MM.1S (cell line): ENCODE measurements around the gene SETBP1.

Experiments
- EZH2 ChIP-seq: fragments of 300-600 bp; sonication (generic); optimal IDR thresholded peaks from 2 replicates; pipeline ENCODE3; 2017; ENCODE audit warnings: low read depth, mild to moderate bottlenecking, antibody characterized with exemption, low read length, mixed read lengths
- EZH2phosphoT487 ChIP-seq: fragments of 300-600 bp; sonication (generic); IDR thresholded peaks from 2 replicates; pipeline ENCODE4 v1.6.1; 2018; ENCODE audit warnings: antibody characterized with exemption, low read length
- TF ChIP-seq, protein P1 (sequence below): fragments of 300-600 bp; sonication (generic); IDR thresholded peaks from 2 replicates; pipeline ENCODE4 v1.5.1; 2016; ENCODE audit warnings: antibody characterized with exemption, low read length, mixed read lengths

DNA sequence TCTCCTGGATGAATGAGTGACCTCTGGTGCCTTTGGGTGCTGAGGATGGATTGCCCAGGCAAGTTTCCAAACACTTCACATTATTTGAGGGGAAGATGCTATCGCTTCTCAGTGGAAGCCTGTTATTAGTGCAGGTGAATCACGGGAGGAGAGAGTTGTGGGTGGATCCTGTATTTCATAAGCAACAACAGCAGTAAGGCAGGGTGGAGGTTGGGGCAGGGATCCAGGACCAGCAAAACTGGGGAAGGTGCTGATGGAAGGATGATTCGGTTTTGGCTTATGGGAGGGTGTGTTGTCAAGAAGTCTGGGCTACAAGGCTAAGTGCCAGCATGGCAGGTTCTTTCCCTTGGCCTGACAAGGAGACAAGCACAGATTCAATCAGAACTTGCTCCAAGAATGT lies 37.7 kb upstream of the SETBP1 start:
- TF ChIP-seq, protein P1, sequence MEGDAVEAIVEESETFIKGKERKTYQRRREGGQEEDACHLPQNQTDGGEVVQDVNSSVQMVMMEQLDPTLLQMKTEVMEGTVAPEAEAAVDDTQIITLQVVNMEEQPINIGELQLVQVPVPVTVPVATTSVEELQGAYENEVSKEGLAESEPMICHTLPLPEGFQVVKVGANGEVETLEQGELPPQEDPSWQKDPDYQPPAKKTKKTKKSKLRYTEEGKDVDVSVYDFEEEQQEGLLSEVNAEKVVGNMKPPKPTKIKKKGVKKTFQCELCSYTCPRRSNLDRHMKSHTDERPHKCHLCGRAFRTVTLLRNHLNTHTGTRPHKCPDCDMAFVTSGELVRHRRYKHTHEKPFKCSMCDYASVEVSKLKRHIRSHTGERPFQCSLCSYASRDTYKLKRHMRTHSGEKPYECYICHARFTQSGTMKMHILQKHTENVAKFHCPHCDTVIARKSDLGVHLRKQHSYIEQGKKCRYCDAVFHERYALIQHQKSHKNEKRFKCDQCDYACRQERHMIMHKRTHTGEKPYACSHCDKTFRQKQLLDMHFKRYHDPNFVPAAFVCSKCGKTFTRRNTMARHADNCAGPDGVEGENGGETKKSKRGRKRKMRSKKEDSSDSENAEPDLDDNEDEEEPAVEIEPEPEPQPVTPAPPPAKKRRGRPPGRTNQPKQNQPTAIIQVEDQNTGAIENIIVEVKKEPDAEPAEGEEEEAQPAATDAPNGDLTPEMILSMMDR, result no peak
- TF ChIP-seq EZH2 (no peak), EZH2phosphoT487 (no peak)
